Measurements from ENCODE around the gene GABBR1.

The GABBR1 gene

DNA sequence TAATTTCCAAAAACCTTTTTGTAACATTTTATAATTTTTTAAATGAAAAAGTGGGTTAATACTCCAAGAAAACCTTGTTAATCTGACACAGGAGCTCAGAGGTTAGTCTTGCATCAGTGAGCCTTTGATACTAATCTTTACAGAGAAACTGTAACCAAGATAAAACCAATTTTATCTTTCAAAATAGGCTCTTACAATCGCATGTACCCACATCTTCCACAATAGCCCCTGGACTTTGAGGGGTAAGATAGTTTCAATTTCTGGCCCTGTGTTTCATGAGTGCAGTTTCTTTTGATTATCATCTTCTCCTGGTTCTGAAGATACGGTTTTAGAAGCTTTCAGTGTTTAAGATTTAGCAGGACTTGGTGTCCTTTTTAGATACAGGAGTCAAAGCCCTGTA is 110.8 kb downstream of the GABBR1 start:
- Histone ChIP-seq H3K36me3 (ENCODE audit: control insufficient read depth, insufficient read depth, low read length) (no peaks in the 10 kb centered on the region), H3K9me3 (ENCODE audit: control insufficient read depth, low read length) (no peaks in the 10 kb centered on the region), H2AFZ (no peak overlapping the region), H3K4me3 (ENCODE audit: low read depth, low read length) (no peak overlapping the region), H3K79me2 (no peaks in the 10 kb centered on the region), H3K4me2 (ENCODE audit: low read length) (no peak overlapping the region), H3K27ac (no peak overlapping the region), H3K27me3 (ENCODE audit: control insufficient read depth, insufficient read depth, low read length) (no peaks in the 10 kb centered on the region), H3K9ac (no peak overlapping the region), H3K4me1 (no peaks in the 10 kb centered on the region)
- TF ChIP-seq, protein P1, sequence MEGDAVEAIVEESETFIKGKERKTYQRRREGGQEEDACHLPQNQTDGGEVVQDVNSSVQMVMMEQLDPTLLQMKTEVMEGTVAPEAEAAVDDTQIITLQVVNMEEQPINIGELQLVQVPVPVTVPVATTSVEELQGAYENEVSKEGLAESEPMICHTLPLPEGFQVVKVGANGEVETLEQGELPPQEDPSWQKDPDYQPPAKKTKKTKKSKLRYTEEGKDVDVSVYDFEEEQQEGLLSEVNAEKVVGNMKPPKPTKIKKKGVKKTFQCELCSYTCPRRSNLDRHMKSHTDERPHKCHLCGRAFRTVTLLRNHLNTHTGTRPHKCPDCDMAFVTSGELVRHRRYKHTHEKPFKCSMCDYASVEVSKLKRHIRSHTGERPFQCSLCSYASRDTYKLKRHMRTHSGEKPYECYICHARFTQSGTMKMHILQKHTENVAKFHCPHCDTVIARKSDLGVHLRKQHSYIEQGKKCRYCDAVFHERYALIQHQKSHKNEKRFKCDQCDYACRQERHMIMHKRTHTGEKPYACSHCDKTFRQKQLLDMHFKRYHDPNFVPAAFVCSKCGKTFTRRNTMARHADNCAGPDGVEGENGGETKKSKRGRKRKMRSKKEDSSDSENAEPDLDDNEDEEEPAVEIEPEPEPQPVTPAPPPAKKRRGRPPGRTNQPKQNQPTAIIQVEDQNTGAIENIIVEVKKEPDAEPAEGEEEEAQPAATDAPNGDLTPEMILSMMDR (IDR thresholded peaks at IDR 0.05): no peak

DNA sequence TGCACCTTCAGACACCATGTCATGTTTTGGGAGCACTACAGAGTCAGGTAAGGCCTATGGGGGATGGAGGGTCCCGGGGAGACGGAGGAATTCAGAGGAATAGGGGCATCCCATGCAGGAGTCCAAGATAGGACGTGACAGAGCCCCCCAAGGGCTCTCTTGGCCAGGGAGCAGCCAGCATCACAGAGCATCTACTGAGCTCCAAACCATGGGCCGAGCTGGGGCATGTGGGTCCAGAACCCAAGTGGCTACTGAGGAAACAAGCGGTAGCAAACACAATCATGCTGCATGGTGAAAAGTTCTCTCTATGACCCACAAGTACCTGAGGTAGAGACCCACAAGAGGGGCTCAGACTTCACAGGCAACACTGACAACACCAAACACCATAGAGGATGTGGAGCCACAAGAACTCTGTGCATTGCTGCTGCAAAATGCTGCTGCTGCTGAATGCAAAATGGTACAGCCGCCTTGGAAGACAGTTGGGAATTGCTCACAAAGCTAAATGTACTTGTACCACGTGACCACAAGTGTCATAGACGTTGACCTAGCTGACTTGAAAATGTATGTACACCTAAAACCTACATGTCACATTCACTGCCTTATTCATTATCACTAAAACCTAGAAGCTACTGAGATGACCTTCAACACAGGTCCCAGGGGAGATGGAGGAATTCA is 111.8 kb downstream of the GABBR1 start:
- no peaks in the 10 kb centered on the region for H3K79me2 ChIP-seq
- no peak overlapping the region for H3K4me2 ChIP-seq (ENCODE audit: low read length)
- TF ChIP-seq, protein P1 (IDR thresholded peaks at IDR 0.05): no peak
- H3K27me3 ChIP-seq (ENCODE audit: control insufficient read depth, insufficient read depth, low read length): no peaks in the 10 kb centered on the region
- no peak overlapping the region for H2AFZ ChIP-seq
- H3K9ac ChIP-seq: no peak overlapping the region
- H3K27ac ChIP-seq: no peak overlapping the region
- no peaks in the 10 kb centered on the region for H3K9me3 ChIP-seq (ENCODE audit: control insufficient read depth, low read length)
- no peaks in the 10 kb centered on the region for H3K4me1 ChIP-seq
- no peaks in the 10 kb centered on the region for H3K36me3 ChIP-seq (ENCODE audit: control insufficient read depth, insufficient read depth, low read length)
- no peak overlapping the region for H3K4me3 ChIP-seq (ENCODE audit: low read depth, low read length)

DNA sequence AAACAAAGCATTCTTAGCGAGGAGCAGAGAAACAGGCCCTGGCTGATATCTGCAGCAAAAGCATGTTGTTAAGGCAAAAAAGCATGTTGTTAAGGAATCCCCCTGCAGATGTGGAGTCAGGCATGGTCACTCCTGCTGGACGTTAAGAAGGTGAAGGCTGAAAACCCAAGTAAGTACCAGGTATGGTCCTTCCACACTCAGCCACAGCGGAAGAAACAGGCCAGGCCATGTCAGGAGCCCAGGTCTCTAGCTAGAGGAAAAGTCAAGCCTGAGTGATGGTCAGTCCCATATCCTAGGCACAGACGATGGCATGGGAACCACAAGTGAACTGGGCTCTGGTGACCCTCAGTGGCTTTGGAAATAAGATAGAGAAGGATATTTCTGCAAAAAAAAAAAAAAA is 112.8 kb downstream of the GABBR1 start:
- Histone ChIP-seq H3K9me3 (ENCODE audit: control insufficient read depth, low read length) (no peaks in the 10 kb centered on the region), H3K4me1 (no peaks in the 10 kb centered on the region), H3K9ac (no peak overlapping the region), H3K27ac (no peak overlapping the region), H3K36me3 (ENCODE audit: control insufficient read depth, insufficient read depth, low read length) (no peaks in the 10 kb centered on the region), H3K4me2 (ENCODE audit: low read length) (no peak overlapping the region), H2AFZ (no peak overlapping the region), H3K27me3 (ENCODE audit: control insufficient read depth, insufficient read depth, low read length) (no peaks in the 10 kb centered on the region), H3K4me3 (ENCODE audit: low read depth, low read length) (no peak overlapping the region), H3K79me2 (no peaks in the 10 kb centered on the region)
- TF ChIP-seq, protein P1 (IDR thresholded peaks at IDR 0.05): no peak

DNA sequence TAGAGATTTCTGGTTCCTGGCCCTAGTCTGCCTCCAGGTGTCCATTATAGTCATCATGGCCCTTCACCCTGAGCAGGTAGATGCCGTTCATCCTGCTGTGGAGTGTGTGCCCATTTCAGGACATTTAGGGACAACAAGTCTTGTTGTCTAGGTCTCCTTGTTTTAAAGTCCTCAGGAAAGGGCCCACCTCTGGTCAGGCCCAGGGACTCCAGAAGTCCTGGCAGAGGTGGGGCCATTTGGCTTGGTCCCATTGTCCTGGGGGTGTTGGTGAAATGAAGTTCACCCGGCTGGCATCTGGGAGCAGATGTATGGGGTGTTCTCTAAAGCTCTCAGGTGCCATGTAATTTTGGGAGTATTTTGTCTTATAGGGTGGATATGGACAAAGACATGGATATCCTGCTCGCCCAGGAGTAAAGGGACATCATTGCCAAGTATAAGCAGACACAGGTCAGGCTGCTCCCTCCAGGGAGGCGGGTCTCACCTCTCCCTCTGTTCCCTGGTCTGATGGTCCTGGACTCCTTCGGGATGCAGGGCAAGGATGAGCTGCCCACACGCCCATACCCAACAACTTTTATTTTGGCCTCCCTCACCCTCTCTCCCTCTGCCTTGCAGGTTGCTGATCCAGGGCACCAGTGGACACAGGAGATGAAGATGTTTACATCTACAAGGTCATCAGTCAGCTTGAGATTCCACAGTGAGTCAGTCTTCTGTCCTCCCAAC is 113.5 kb downstream of the GABBR1 start:
- Histone ChIP-seq H3K4me3 (ENCODE audit: low read depth, low read length) (no peak overlapping the region), H2AFZ (no peak overlapping the region), H3K4me2 (ENCODE audit: low read length) (no peak overlapping the region), H3K4me1 (no peaks in the 10 kb centered on the region), H3K9ac (no peak overlapping the region), H3K79me2 (no peaks in the 10 kb centered on the region), H3K9me3 (ENCODE audit: control insufficient read depth, low read length) (no peaks in the 10 kb centered on the region), H3K36me3 (ENCODE audit: control insufficient read depth, insufficient read depth, low read length) (no peaks in the 10 kb centered on the region), H3K27ac (no peak overlapping the region), H3K27me3 (ENCODE audit: control insufficient read depth, insufficient read depth, low read length) (no peaks in the 10 kb centered on the region)
- TF ChIP-seq, protein P1 (IDR thresholded peaks at IDR 0.05): no peak

Data from parathyroid adenoma (tissue), 2 donors.